IPS-15b (cell line): ENCODE data around the gene ROMO1.

Experiments
- H3K27me3 ChIP-seq: one replicate; pipeline ENCODE4 v1.6.1; 2013; ENCODE audit warnings: low read length; ENCODE audit not compliant: control insufficient read depth, insufficient read depth
- H3K36me3 ChIP-seq: one replicate; pipeline ENCODE4 v1.6.1; 2013; ENCODE audit warnings: low read length; ENCODE audit not compliant: control insufficient read depth, insufficient read depth
- H3K4me1 ChIP-seq: one replicate; pipeline ENCODE4 v1.6.1; 2013; ENCODE audit warnings: mild to moderate bottlenecking, low read length; ENCODE audit not compliant: control insufficient read depth, insufficient read depth
- H3K4me3 ChIP-seq: one replicate; pipeline ENCODE4 v1.5.1; 2013; ENCODE audit warnings: low read depth, low read length
- H3K9ac ChIP-seq: one replicate; pipeline ENCODE4 v1.6.1; 2013; ENCODE audit warnings: low read depth, mild to moderate bottlenecking, low read length
- H3K9me3 ChIP-seq: one replicate; pipeline ENCODE4 v1.6.1; 2013; ENCODE audit warnings: mild to moderate bottlenecking, low read length; ENCODE audit not compliant: control insufficient read depth, insufficient read depth

The ROMO1 gene

DNA sequence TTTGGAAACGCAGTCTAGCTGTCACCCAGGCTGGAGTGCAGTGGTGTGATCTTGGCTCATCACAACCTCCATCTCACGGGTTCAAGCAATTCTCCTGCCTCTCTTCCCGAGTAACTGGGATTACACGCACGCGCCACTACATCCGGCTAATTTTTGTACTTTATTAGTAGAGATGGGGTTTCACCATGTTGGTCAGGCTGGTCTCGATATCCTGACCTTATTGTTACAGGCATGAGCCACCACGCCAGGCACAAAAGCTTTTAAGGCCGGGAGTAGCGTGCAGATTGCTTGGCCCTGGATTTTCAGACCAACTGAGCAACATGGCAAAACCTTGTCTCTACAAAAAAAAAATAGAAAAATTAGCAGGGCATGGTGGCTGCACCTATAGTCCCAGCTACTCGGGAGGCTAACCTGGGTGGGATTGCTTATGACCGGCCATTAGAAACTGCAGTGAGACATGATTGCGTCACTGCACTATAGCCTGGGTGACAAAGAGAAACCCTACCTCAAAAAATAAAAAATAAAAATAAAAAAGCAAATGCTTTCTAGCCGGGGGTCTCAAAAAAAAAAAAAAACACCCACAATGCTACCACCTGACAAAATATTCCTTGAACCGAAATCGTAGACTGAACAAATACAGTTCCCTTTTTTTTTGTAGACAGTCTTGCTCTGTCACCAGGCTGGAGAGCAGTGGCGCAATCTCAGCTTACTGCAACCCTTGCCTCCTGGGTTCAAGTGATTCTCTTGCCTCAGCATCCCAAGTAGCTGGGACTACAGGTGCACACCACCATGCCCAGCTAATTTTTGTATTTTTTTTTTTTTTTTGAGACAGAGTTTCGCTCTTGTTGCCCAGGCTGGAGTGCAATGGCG, 27.9 kb downstream of the ROMO1 start:
- no peaks in the 10 kb centered on the region for H3K27me3 ChIP-seq
- no peak overlapping the region for H3K9ac ChIP-seq
- H3K9me3 ChIP-seq: no peaks in the 10 kb centered on the region
- H3K4me1 ChIP-seq: no peaks in the 10 kb centered on the region
- peaks cover 51% of the 10 kb centered on the region for H3K36me3 ChIP-seq
- no peak overlapping the region for H3K4me3 ChIP-seq

DNA sequence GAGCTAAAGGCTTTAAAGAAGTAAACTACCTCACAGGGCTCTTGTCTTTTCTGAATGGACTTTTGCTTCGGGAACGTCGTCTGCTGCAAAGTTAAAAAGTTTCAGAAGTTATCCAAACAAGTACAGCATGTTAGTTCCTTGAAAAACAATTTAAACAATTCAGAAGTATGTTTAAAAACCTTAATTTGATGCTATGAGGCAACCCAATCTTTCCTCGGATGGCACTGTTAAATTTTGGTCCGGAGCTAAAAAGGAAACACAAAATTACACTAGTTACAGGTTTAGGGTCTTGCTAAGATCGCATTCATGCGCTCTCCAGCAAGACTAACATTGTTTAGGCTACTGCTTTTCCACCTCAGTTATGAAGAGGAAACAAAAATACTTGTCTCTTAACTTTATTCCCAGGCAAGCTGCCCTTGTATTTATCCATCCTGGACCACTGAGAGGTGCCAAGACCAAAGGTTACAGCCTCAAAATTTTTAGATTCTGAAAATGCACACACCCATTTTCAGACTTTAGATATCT, 30.1 kb downstream of the ROMO1 start:
- no peak overlapping the region for H3K9ac ChIP-seq
- peaks cover 47% of the 10 kb centered on the region for H3K36me3 ChIP-seq
- no peaks in the 10 kb centered on the region for H3K4me1 ChIP-seq
- H3K27me3 ChIP-seq: no peaks in the 10 kb centered on the region
- no peaks in the 10 kb centered on the region for H3K9me3 ChIP-seq
- no peak overlapping the region for H3K4me3 ChIP-seq

DNA sequence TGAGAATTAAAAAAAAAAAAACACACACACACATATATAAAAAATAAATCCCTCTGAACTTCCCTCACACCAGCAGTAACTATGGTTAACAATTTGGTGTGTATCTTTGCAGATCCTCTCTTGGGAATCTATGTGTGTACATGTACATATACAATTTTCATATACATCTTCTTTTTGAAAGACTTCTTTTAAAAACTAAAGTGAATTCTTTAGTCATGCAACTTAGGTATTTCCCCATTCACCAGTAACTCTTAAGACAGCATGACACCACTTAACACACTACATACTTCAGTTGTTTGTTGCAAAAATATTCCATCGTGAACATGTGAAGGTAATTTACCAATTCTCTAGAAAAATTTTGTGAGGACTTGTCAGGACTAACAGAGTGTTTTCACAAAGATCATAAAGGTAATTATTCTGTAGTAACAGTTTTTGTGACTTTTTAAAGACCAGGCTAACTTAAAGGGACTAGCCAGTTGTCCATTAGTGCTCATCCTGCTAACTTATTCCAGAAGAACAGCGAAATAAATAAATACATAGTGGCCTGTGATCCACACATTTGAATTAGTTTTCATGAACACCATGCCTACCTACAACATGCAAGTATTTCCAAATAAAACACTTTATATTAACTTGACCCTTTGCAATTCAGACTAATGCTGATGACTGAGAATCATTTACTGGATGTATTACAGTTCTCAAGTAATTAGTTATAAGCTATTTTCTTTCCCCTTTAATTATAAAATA, 30.8 kb downstream of the ROMO1 start:
- no peaks in the 10 kb centered on the region for H3K4me1 ChIP-seq
- H3K36me3 ChIP-seq: peaks cover 46% of the 10 kb centered on the region
- H3K27me3 ChIP-seq: no peaks in the 10 kb centered on the region
- H3K9me3 ChIP-seq: no peaks in the 10 kb centered on the region
- H3K9ac ChIP-seq: no peak overlapping the region
- H3K4me3 ChIP-seq: no peak overlapping the region

DNA sequence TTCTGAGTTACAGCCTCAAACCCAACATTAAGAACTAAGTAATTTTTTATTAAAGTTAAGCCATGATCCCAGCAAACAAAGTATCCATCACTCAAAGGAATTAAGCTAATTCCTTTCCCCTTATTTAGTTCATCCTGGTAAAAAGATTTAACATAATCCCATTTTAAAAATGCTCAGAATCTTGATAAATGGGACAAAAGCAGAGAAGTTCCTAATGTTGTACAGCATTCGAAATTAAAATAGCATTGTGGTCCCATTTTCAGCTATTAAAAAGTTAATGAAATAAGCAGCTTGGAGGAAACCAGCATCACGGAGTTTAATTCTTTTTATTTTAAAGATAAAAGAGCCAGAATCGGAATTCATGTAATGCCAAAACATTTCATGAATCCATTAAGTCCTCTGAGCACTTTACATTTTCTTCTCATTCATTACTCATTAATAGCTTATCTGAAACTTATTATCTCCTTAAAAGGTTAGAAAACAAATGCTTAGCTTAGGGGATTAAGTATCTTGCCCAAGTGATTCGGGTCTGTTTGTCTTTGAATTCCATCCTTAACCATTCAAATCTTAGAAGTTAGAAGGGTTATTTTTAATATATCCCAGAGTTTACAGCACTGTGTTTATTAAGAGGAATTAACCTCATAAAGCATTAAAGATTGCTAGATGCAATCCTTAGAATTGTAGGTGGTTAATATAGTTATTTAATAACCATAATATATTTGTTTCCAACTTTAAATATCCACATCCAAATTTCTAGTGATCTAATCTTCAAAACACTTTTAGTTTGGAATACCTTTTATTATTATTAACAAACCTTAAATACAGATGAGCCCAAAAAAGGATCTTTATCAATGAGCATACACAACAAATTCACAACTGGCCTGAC, 31.6 kb downstream of the ROMO1 start:
- Histone ChIP-seq H3K36me3 (peaks cover 46% of the 10 kb centered on the region), H3K4me3 (no peak overlapping the region)

DNA sequence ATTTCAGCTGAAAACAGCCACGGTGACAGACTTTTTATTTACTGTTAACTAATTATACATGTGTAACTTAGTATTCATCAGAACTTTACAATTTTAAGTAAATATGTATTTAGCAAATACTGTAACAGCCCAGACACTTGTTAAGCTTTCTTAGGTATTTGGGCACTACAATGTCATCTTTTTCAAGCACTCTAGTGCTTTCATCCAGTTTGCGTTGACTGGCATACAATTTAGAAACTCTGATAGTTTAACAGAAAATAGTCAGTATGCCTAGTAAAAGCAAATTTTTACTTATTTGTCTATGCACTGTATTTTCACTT, 32.2 kb downstream of the ROMO1 start:
- H3K4me3 ChIP-seq: no peak overlapping the region
- no peaks in the 10 kb centered on the region for H3K4me1 ChIP-seq
- H3K9me3 ChIP-seq: no peaks in the 10 kb centered on the region
- no peaks in the 10 kb centered on the region for H3K27me3 ChIP-seq
- H3K36me3 ChIP-seq: peaks cover 51% of the 10 kb centered on the region
- no peak overlapping the region for H3K9ac ChIP-seq

More for the DNA sequence above, 31.6 kb downstream of the ROMO1 start:
- H3K4me1 ChIP-seq: no peaks in the 10 kb centered on the region
- no peaks in the 10 kb centered on the region for H3K9me3 ChIP-seq
- no peak overlapping the region for H3K9ac ChIP-seq
- no peaks in the 10 kb centered on the region for H3K27me3 ChIP-seq

DNA sequence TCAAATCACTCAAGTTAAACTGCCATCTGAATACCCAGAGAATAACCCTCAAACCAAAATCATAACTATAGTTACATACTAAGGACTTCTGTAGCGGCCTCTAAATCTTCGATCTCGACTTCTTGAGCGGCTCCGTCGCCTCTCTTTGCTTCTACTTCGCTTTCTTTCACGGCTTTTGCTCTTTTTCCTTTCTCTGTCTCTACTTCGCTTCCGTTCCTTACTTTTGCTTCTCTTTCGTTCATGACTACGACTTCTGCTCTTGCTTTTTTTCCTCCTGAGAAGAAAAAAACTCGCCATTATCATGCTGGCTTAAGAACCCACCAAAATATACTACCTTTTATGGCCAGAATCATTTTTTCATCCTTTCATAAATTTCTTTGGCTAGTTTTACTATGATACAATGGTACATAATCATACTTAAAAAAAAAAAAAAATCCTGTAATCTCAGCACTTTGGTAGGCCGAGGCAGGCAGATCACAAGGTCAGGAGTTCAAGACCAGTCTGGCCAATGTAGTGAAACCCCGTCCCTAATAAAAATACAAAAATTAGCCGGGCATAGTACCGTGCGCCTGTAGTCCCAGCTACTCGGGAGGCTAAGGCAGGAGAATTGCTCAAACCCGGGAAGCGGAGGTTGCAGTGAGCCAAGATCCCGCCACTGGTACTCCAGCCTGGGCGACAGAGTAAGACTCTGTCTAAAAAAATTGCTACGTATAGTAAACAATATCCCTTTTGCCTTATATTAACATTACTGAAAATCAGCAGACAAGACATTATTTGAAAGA, 32.8 kb downstream of the ROMO1 start:
- no peaks in the 10 kb centered on the region for H3K4me1 ChIP-seq

DNA sequence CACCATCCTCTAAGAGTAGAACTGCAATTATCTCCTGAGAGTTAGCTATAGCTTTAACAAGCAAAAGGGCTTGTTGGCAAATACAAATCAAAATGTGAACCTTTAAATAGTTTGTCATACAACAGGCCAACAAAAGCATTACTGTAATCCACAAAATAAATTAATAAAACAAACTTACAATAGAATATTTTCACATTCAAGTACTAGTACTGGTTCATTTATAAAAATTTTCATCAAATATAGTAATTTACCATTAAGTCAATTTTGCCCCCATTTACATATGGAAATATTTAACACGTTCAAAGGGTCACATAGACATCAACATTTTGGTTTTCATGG, 33.4 kb downstream of the ROMO1 start:
- Histone ChIP-seq H3K9me3 (no peaks in the 10 kb centered on the region), H3K27me3 (no peaks in the 10 kb centered on the region), H3K4me3 (no peak overlapping the region), H3K4me1 (no peaks in the 10 kb centered on the region), H3K36me3 (peaks cover 44% of the 10 kb centered on the region), H3K9ac (no peak overlapping the region)

More for the DNA sequence above, 32.8 kb downstream of the ROMO1 start:
- Histone ChIP-seq H3K4me3 (no peak overlapping the region), H3K9ac (no peak overlapping the region), H3K9me3 (no peaks in the 10 kb centered on the region), H3K36me3 (peaks cover 46% of the 10 kb centered on the region), H3K27me3 (no peaks in the 10 kb centered on the region)

DNA sequence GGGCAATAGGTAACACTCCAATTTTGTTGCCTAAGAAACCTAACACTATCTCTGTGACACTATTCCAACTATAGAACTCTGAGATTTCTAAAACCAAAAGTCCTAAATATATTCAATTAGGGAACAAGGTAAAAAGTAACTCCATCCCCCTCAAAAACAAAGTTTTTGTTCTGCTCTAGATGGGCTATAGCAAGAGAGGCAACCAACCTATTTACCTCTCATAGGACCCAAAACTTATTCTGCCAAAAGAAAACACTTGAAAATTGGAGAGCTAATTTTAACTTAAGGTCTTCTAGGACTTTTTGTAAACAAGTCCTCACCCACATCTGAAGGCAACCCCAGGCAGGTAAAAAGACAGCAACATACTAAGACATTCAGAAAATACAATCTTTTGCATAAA, 35.2 kb downstream of the ROMO1 start:
- H3K4me3 ChIP-seq: no peak overlapping the region
- H3K36me3 ChIP-seq: peaks cover 48% of the 10 kb centered on the region
- H3K4me1 ChIP-seq: peaks cover 2% of the 10 kb centered on the region
- no peaks in the 10 kb centered on the region for H3K9me3 ChIP-seq
- no peaks in the 10 kb centered on the region for H3K27me3 ChIP-seq
- H3K9ac ChIP-seq: no peak overlapping the region

DNA sequence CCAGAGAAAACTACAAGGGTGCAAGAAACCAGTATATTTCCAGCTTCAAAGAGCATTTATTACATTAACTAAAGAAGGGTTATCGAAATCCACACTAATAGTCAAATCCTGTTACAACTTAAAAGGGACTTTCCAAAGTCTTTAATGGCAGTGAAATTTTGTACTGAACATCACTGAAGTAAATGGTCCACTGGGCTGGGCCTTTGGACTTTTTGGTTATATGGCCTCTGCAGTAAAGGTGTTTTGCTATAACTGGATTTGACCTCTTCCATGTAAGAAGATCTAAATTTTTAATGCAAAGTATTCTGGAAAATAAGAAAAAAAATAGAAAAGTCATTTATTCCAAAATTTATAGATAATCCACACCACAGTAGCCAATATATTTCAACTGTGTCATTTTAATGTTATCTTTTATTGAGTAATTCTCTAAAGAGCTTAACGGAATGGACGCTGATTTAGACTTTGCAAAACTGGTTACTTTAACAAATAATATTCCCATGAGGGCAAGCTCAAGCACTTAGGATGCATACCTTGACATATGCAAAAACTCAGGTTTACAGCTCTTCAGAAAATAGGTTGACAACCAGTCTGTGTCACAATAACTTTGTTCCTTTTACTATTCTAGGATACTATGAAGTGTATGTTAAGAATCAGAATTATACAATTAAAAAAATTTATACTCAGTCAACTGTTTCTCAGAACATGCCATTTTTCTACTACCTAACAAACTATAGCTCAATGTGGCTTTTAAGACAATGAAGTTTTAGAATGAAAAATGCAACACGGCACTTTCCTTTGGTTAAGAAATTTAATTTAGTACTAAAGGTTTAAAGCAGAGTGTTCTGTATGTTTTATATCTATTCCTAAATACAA, 35.8 kb downstream of the ROMO1 start:
- H3K9me3 ChIP-seq: no peaks in the 10 kb centered on the region
- no peaks in the 10 kb centered on the region for H3K27me3 ChIP-seq
- no peak overlapping the region for H3K9ac ChIP-seq
- H3K36me3 ChIP-seq: peaks cover 41% of the 10 kb centered on the region
- H3K4me3 ChIP-seq: no peak overlapping the region
- peaks cover 8% of the 10 kb centered on the region for H3K4me1 ChIP-seq

DNA sequence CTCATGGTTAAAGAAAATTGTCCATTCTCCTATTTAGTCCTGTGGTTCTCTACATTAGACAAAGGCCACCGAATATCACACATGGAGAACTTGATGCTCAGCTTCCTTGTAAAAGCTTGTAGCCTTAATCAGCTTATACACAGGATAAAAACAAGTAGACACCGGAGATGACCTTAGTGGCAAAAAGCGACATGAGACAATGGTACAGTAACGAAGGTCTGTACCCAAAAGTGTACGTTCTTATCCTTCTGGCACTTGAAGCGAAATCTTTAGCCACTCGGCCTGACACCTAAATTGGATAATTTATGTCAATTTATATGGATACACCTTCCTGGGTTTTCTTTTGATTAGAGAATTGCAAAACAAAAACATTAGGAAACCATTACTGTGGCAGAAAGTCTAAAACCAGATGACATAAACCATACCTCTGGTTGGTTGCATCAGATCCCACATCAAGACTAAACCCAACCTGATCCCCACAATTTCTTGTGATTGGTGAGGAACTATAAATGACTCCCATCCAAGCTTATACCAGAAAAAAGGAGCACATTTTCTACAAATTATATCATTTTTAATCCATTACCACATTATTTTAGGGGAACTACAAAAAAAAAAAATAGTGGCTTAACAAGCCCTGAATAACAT, 36.7 kb downstream of the ROMO1 start:
- Histone ChIP-seq H3K4me1 (peaks cover 9% of the 10 kb centered on the region), H3K9ac (no peak overlapping the region), H3K4me3 (no peak overlapping the region), H3K9me3 (no peaks in the 10 kb centered on the region), H3K27me3 (no peaks in the 10 kb centered on the region), H3K36me3 (peaks cover 45% of the 10 kb centered on the region)
